Sigmoid colon (tissue), 4 donors: ENCODE data around the gene TYW3.

ENCODE experiments used
- CTCF ChIP-seq, 4 experiments: fragments of 450-650 bp in 3 of 4; fragments of 200-600 bp in 1 of 4; IDR thresholded peaks; one replicate each; pipeline ENCODE4 v1.5.1; 2016 to 2019; ENCODE audit warnings: antibody characterized with exemption in 4 of 4, mild to moderate bottlenecking in 3 of 4, moderate library complexity in 2 of 4
- EP300 ChIP-seq, 4 donors: sonication (generic); formaldehyde crosslinking; IDR thresholded peaks; one replicate each; pipeline ENCODE4 v1.6.1; 2017; ENCODE audit warnings: antibody characterized with exemption in 4 of 4
- POLR2A ChIP-seq, 2 donors: fragments of 450-650 bp; IDR thresholded peaks; one replicate each; pipeline ENCODE4 v1.6.1; 2016; ENCODE audit warnings: antibody characterized with exemption in 2 of 2, mild to moderate bottlenecking in 2 of 2, moderate library complexity in 2 of 2

- no peak for TF ChIP-seq CTCF (IDR thresholded peaks at IDR 0.05)
- TF ChIP-seq POLR2A (IDR thresholded peaks at IDR 0.05) = no peak
- TF ChIP-seq EP300 (IDR thresholded peaks at IDR 0.05) = no peak
Observed at GRCh38 chr1:74731399-74732052, 1.4 kb upstream of the TYW3 start.
